ENCODE measurements around the gene OR51T1. TPM values are rescaled to one million over a fixed set of nuclear protein-coding genes. Genes with fewer than 3 reads are reported as not detected.

The OR51T1 gene
- not detected in 2 replicates for total RNA-seq

GRCh38 chr11:4881860-4882500 is at the start of gene OR51T1:
Gene OR51T1 (plus strand): TSS chr11:4881900. CDS start chr11:4881900, 0 bp downstream.

GRCh38 chr11:4848908-4849532 is 32.7 kb upstream of the OR51T1 start, which contains the start of gene OR51S1:
Gene OR51S1 (minus strand): TSS chr11:4849208. CDS start chr11:4849208, 0 bp downstream.

GRCh38 chr11:4903484-4903883 is 21.8 kb downstream of the OR51T1 start, which contains the start of gene OR51A7:
Gene OR51A7 (plus strand): TSS chr11:4903783. CDS start chr11:4907370, 3,587 bp downstream.

GRCh38 chr11:4919250-4919649 is 37.5 kb downstream of the OR51T1 start, which contains the start of gene OR51G2:
Gene OR51G2 (minus strand): TSS chr11:4919350. CDS start chr11:4915663, 3,687 bp downstream.

GRCh38 chr11:4924239-4924638 is 42.5 kb downstream of the OR51T1 start, which contains the start of gene OR51G1:
Gene OR51G1 (minus strand): TSS chr11:4924339. CDS start chr11:4924339, 0 bp downstream.

Other genes with a start within 250 kb of the OR51T1 start
- not detected in 2 replicates for gene OR51D1, start 244.4 kb upstream of the OR51T1 start, total RNA-seq
- gene OR51E1, start 237.9 kb upstream of the OR51T1 start, total RNA-seq = not detected in 2 replicates
- not detected in 2 replicates for gene OR51E2, start 184.0 kb upstream of the OR51T1 start, total RNA-seq
- not detected in 2 replicates for gene MMP26, start 177.1 kb upstream of the OR51T1 start, total RNA-seq
- gene OR51F1, start 112.0 kb upstream of the OR51T1 start, total RNA-seq = not detected in 2 replicates
- gene OR52R1, start 77.5 kb upstream of the OR51T1 start, total RNA-seq = not detected in 2 replicates
- not detected in 2 replicates for gene OR51F2, start 60.6 kb upstream of the OR51T1 start, total RNA-seq
- not detected in 2 replicates for gene OR51S1, start 32.7 kb upstream of the OR51T1 start, total RNA-seq
- gene OR51A7, start 21.9 kb downstream of the OR51T1 start, total RNA-seq = not detected in 2 replicates
- gene OR51G2, start 37.5 kb downstream of the OR51T1 start, total RNA-seq = not detected in 2 replicates
- gene OR51G1, start 42.4 kb downstream of the OR51T1 start, total RNA-seq = not detected in 2 replicates
- gene OR51A4, start 65.7 kb downstream of the OR51T1 start, total RNA-seq = not detected in 2 replicates
- gene OR51A2, start 73.8 kb downstream of the OR51T1 start, total RNA-seq = not detected in 2 replicates
- not detected in 2 replicates for gene OR51L1, start 113.0 kb downstream of the OR51T1 start, total RNA-seq
- gene OR52J3, start 164.6 kb downstream of the OR51T1 start, total RNA-seq = not detected in 2 replicates
- not detected in 2 replicates for gene OR52E2, start 177.7 kb downstream of the OR51T1 start, total RNA-seq
- not detected in 2 replicates for gene OR52E1, start 187.7 kb downstream of the OR51T1 start, total RNA-seq

Data from pericardium fibroblast (primary cell).